SK-N-SH treated with all-trans-retinoic acid at 6 μM for 48 hours (cell line): ENCODE measurements around the gene STAG2.
"Not testable (repeated sequence)": the region's sequence is repeated elsewhere in the genome, so short reads cannot be mapped to it uniquely, and the experiment has no call there.

Experiments
- ATAC-seq: fragments of 200-7000 bp; cut with Tn5 transposase; 3 replicates; pipeline ENCODE4 v1.9.1; 2020; ENCODE audit warnings: mild to moderate bottlenecking, moderate library complexity
- ARNTL ChIP-seq: fragments of 450-650 bp; formaldehyde crosslinking; IDR thresholded peaks from 2 replicates; pipeline ENCODE4 v1.5.0; 2020; ENCODE audit warnings: low read depth, mild to moderate bottlenecking, moderate library complexity, borderline replicate concordance
- BACH2 ChIP-seq: fragments of 250-450 bp; sonication (Bioruptor Pico); IDR thresholded peaks from 2 replicates; pipeline ENCODE4 v1.9.0; 2021; ENCODE audit warnings: mild to moderate bottlenecking, borderline replicate concordance
- CREB5 ChIP-seq: fragments of 250-450 bp; sonication (Bioruptor Pico); IDR thresholded peaks from 2 replicates; pipeline ENCODE4 v1.5.1; 2020; ENCODE audit warnings: low read depth, mild to moderate bottlenecking, moderate library complexity
- CSDC2 ChIP-seq: fragments of 250-450 bp; sonication (Bioruptor Pico); IDR thresholded peaks from 2 replicates; pipeline ENCODE4 v1.5.0; 2020; ENCODE audit warnings: mild to moderate bottlenecking, moderate library complexity
- CSRNP3 ChIP-seq: fragments of 250-450 bp; sonication (Bioruptor Pico); IDR thresholded peaks from 2 replicates; pipeline ENCODE4 v1.5.1; 2021; ENCODE audit warnings: mild to moderate bottlenecking, moderate library complexity
- ESRRG ChIP-seq: fragments of 250-450 bp; sonication (Bioruptor Pico); IDR thresholded peaks from 2 replicates; pipeline ENCODE4 v1.6.1; 2021; ENCODE audit warnings: mild to moderate bottlenecking
- ISL1 ChIP-seq: fragments of 250-450 bp; sonication (Bioruptor Pico); IDR thresholded peaks from 2 replicates; pipeline ENCODE4 v2.1.2; 2022; ENCODE audit warnings: mild to moderate bottlenecking, moderate library complexity
- OSR1 ChIP-seq: fragments of 250-450 bp; sonication (Bioruptor Pico); IDR thresholded peaks from 2 replicates; pipeline ENCODE4 v1.8.0; 2022; ENCODE audit warnings: moderate library complexity, mild to moderate bottlenecking, inconsistent platforms
- POU6F1 ChIP-seq: fragments of 250-450 bp; sonication (Bioruptor Pico); IDR thresholded peaks from 2 replicates; pipeline ENCODE4 v1.8.0; 2021; ENCODE audit warnings: low read depth, mild to moderate bottlenecking, moderate library complexity, borderline replicate concordance
- PPARA ChIP-seq: fragments of 250-450 bp; sonication (Bioruptor Pico); IDR thresholded peaks from 2 replicates; pipeline ENCODE4 v1.5.0; 2020; ENCODE audit warnings: mild to moderate bottlenecking, borderline replicate concordance
- RARB ChIP-seq: fragments of 250-450 bp; sonication (Bioruptor Pico); IDR thresholded peaks from 2 replicates; pipeline ENCODE4 v1.8.0; 2021; ENCODE audit warnings: mild to moderate bottlenecking, moderate library complexity
- SNAI2 ChIP-seq: fragments of 250-450 bp; sonication (Bioruptor Pico); IDR thresholded peaks from 2 replicates; pipeline ENCODE4 v1.5.0; 2020; ENCODE audit warnings: mild to moderate bottlenecking, moderate library complexity
- TCF4 ChIP-seq: fragments of 250-450 bp; sonication (Bioruptor Pico); IDR thresholded peaks from 2 replicates; pipeline ENCODE4 v1.8.0; 2021; ENCODE audit warnings: mild to moderate bottlenecking, moderate library complexity, borderline replicate concordance
- TOX ChIP-seq: fragments of 250-450 bp; sonication (Bioruptor Pico); IDR thresholded peaks from 2 replicates; pipeline ENCODE4 v1.8.0; 2021; ENCODE audit warnings: mild to moderate bottlenecking, moderate library complexity, borderline replicate concordance
- TSHZ2 ChIP-seq: fragments of 250-450 bp; sonication (Bioruptor Pico); IDR thresholded peaks from 2 replicates; pipeline ENCODE4 v1.5.0; 2020; ENCODE audit warnings: mild to moderate bottlenecking, moderate library complexity
- ZC3H10 ChIP-seq: fragments of 250-450 bp; sonication (Bioruptor Pico); IDR thresholded peaks from 2 replicates; pipeline ENCODE4 v1.5.1; 2021; ENCODE audit warnings: mild to moderate bottlenecking, moderate library complexity
- ZFP30 ChIP-seq: fragments of 450-650 bp; formaldehyde crosslinking; IDR thresholded peaks from 2 replicates; pipeline ENCODE4 v1.5.0; 2022; ENCODE audit warnings: mild to moderate bottlenecking, moderate library complexity
- ZNF565 ChIP-seq: fragments of 450-650 bp; formaldehyde crosslinking; conservative IDR thresholded peaks from 2 replicates; pipeline ENCODE4 v1.5.0; 2020; ENCODE audit warnings: low read depth, mild to moderate bottlenecking, moderate library complexity
- ZNF70 ChIP-seq: fragments of 450-650 bp; formaldehyde crosslinking; IDR thresholded peaks from 2 replicates; pipeline ENCODE4 v1.5.0; 2020; ENCODE audit warnings: mild to moderate bottlenecking, moderate library complexity
- ZNF8 ChIP-seq: fragments of 450-650 bp; formaldehyde crosslinking; IDR thresholded peaks from 2 replicates; pipeline ENCODE4 v1.5.0; 2020; ENCODE audit warnings: mild to moderate bottlenecking, moderate library complexity

STAG2 gene

GRCh38 chrX:124093222-124093621 lies 131.7 kb downstream of the STAG2 start (continued):
- TF ChIP-seq TSHZ2 (no peak), TOX (no peak), BACH2 (CRISPR knock-in tag) (no peak)

GRCh38 chrX:124097116-124097515 lies 135.6 kb downstream of the STAG2 start:
- no peak for TF ChIP-seq ZFP30 (CRISPR knock-in tag)
- TF ChIP-seq ISL1 (CRISPR knock-in tag) = no peak
- no peak for TF ChIP-seq POU6F1 (CRISPR knock-in tag)
- TF ChIP-seq ARNTL (CRISPR knock-in tag) = no peak
- TF ChIP-seq ZNF565 = no peak
- TF ChIP-seq ZNF8 = no peak
- no peak for TF ChIP-seq ESRRG (CRISPR knock-in tag)
- no peak for TF ChIP-seq OSR1
- TF ChIP-seq RARB (CRISPR knock-in tag) = no peak
- no peak for ATAC-seq

GRCh38 chrX:124098089-124098488 lies 136.6 kb downstream of the STAG2 start:
- TF ChIP-seq RARB (CRISPR knock-in tag) (no peak), TCF4 (CRISPR knock-in tag) (no peak), SNAI2 (CRISPR knock-in tag) (no peak), ZFP30 (CRISPR knock-in tag) (no peak), PPARA (CRISPR knock-in tag) (no peak), CREB5 (CRISPR knock-in tag) (no peak), ZNF70 (CRISPR knock-in tag) (no peak), TSHZ2 (no peak), BACH2 (CRISPR knock-in tag) (no peak), TOX (no peak)
- peak; percentile 65; the same call in 2 of the 3 replicates for ATAC-seq

- ATAC-seq = no peak
- TF ChIP-seq ZNF70 (CRISPR knock-in tag) (no peak), CSDC2 (CRISPR knock-in tag) (no peak), ISL1 (CRISPR knock-in tag) (no peak), TCF4 (CRISPR knock-in tag) (no peak), ARNTL (CRISPR knock-in tag) (no peak), CSRNP3 (no peak), SNAI2 (CRISPR knock-in tag) (no peak), ZNF565 (no peak), BACH2 (CRISPR knock-in tag) (no peak), PPARA (CRISPR knock-in tag) (no peak), ZC3H10 (CRISPR knock-in tag) (no peak), CREB5 (CRISPR knock-in tag) (no peak), ZFP30 (CRISPR knock-in tag) (no peak)
Observed at GRCh38 chrX:124103966-124104365, 142.5 kb downstream of the STAG2 start.

- not testable (repeated sequence) for ATAC-seq
Observed at GRCh38 chrX:124104512-124104911, 143.0 kb downstream of the STAG2 start.
